Measurements from ENCODE around the gene GCAT. TPM values are rescaled to one million over a fixed set of nuclear protein-coding genes. Genes with fewer than 3 reads are reported as not detected.

GCAT gene
- total RNA-seq, 1 donor from 2014 or later: 4.1 TPM

GRCh38 chr22:37822079-37822833 lies 14.5 kb downstream of the GCAT start:
- no peak for TF ChIP-seq CTCF (IDR thresholded peaks at IDR 0.05; ENCODE audit: unreplicated experiment)
- H3K27ac Mint-ChIP-seq (ENCODE audit: unreplicated experiment): no peak overlapping the region

GRCh38 chr22:37823134-37823985 lies 15.6 kb downstream of the GCAT start, which contains the start of gene GALR3:
TSS of gene GALR3 (plus strand) at chr22:37823382. CDS start at chr22:37823407, 25 bp downstream.
- Mint-ChIP-seq H3K9me3 (ENCODE audit: unreplicated experiment) (no peaks in the 10 kb centered on the region), H3K4me3 (ENCODE audit: unreplicated experiment) (peak within 1 kb of the TSS; percentile 65), H3K36me3 (ENCODE audit: low read depth, unreplicated experiment) (peaks cover 4% of the 10 kb centered on the region), H3K27me3 (ENCODE audit: unreplicated experiment) (peaks cover 14% of the 10 kb centered on the region), H3K27ac (ENCODE audit: unreplicated experiment) (peak within 1 kb of the TSS; percentile 31), H3K4me1 (ENCODE audit: unreplicated experiment) (peaks cover 7% of the 10 kb centered on the region)
- no peak for DNase-seq (ENCODE audit: low spot score)
- TF ChIP-seq CTCF (IDR thresholded peaks at IDR 0.05; ENCODE audit: unreplicated experiment): no peak

More at GRCh38 chr22:37822079-37822833, 14.5 kb downstream of the GCAT start:
- no peaks in the 10 kb centered on the region for H3K36me3 Mint-ChIP-seq (ENCODE audit: low read depth, unreplicated experiment)
- DNase-seq (ENCODE audit: low spot score): no peak
- H3K9me3 Mint-ChIP-seq (ENCODE audit: unreplicated experiment): no peaks in the 10 kb centered on the region
- H3K4me3 Mint-ChIP-seq (ENCODE audit: unreplicated experiment): peak overlapping the region; percentile 25
- peaks cover 14% of the 10 kb centered on the region for H3K27me3 Mint-ChIP-seq (ENCODE audit: unreplicated experiment)
- peaks cover 10% of the 10 kb centered on the region for H3K4me1 Mint-ChIP-seq (ENCODE audit: unreplicated experiment)

- no peak overlapping the region for H3K4me3 Mint-ChIP-seq (ENCODE audit: unreplicated experiment)
- H3K4me1 Mint-ChIP-seq (ENCODE audit: unreplicated experiment): peaks cover 5% of the 10 kb centered on the region
- TF ChIP-seq CTCF (IDR thresholded peaks at IDR 0.05; ENCODE audit: unreplicated experiment): no peak
- peaks cover 12% of the 10 kb centered on the region for H3K27me3 Mint-ChIP-seq (ENCODE audit: unreplicated experiment)
- no peak overlapping the region for H3K27ac Mint-ChIP-seq (ENCODE audit: unreplicated experiment)
- H3K36me3 Mint-ChIP-seq (ENCODE audit: low read depth, unreplicated experiment): peaks cover 4% of the 10 kb centered on the region
- H3K9me3 Mint-ChIP-seq (ENCODE audit: unreplicated experiment): no peaks in the 10 kb centered on the region
- no peak for DNase-seq (ENCODE audit: low spot score)
Observed at GRCh38 chr22:37824674-37825641, 17.2 kb downstream of the GCAT start.

GRCh38 chr22:37827056-37827455 lies 19.3 kb downstream of the GCAT start:
- no peaks in the 10 kb centered on the region for H3K9me3 Mint-ChIP-seq (ENCODE audit: unreplicated experiment)
- no peak overlapping the region for H3K27ac Mint-ChIP-seq (ENCODE audit: unreplicated experiment)
- H3K4me3 Mint-ChIP-seq (ENCODE audit: unreplicated experiment): peak overlapping the region; percentile 31
- no peak for DNase-seq (ENCODE audit: low spot score)
- TF ChIP-seq CTCF (IDR thresholded peaks at IDR 0.05; ENCODE audit: unreplicated experiment): no peak
- H3K4me1 Mint-ChIP-seq (ENCODE audit: unreplicated experiment): peaks cover 1% of the 10 kb centered on the region
- H3K27me3 Mint-ChIP-seq (ENCODE audit: unreplicated experiment): peaks cover 7% of the 10 kb centered on the region
- peaks cover 11% of the 10 kb centered on the region for H3K36me3 Mint-ChIP-seq (ENCODE audit: low read depth, unreplicated experiment)

Data from endothelial cell (in vitro differentiated cells).